Stimulated activated naive B cell treated with anti-CD40 and anti-IgM and Interleukin-4, amounts not matched to agents 10 μg/mL and 1 μg/mL and 100 μg/mL, for 72 hours (primary cell): ENCODE measurements around the gene TBC1D1.
A peak's percentile ranks its signal among the peaks of the same experiment; 100 is the strongest.

Experiments used
- ATAC-seq, 2 donors: fragments of 150-1000 bp; cut with Tn5 transposase; replicated peaks; 2 replicates each; pipeline ENCODE4 v1.10.0; 2021; ENCODE audit warnings: moderate library complexity in 1 of 2
- DNase-seq: peaks from one replicate; pipeline ENCODE4 v3.0.0; 2021
- H3K27ac Mint-ChIP-seq: one replicate; pipeline ENCODE4 v1.8.0; 2022; ENCODE audit warnings: mild to moderate bottlenecking, mixed read lengths
- H3K27me3 Mint-ChIP-seq, 2 donors: one replicate each; pipeline ENCODE4 v1.8.0; 2022; ENCODE audit warnings: mixed read lengths in 2 of 2
- H3K36me3 Mint-ChIP-seq, 2 donors: one replicate each; pipeline ENCODE4 v1.8.0; 2022; ENCODE audit warnings: mixed read lengths in 2 of 2, mild to moderate bottlenecking in 1 of 2
- H3K4me1 Mint-ChIP-seq, 2 donors: one replicate each; pipeline ENCODE4 v1.8.0; 2022; ENCODE audit warnings: mixed read lengths in 2 of 2, mild to moderate bottlenecking in 1 of 2
- H3K4me3 Mint-ChIP-seq, 2 donors: one replicate each; pipeline ENCODE4 v1.8.0; 2022; ENCODE audit warnings: mild to moderate bottlenecking in 2 of 2, mixed read lengths in 2 of 2, moderate library complexity in 1 of 2
- H3K9me3 Mint-ChIP-seq, 2 donors: one replicate each; pipeline ENCODE4 v1.8.0; 2022; ENCODE audit warnings: mixed read lengths in 2 of 2, mild to moderate bottlenecking in 1 of 2

Gene TBC1D1

GRCh38 chr4:38069271-38069760 lies 178.4 kb downstream of the TBC1D1 start:
- H3K4me1 Mint-ChIP-seq: peaks cover 27 to 48% of the 10 kb centered on the region in 2 donors
- no peak overlapping the region for H3K27ac Mint-ChIP-seq
- H3K36me3 Mint-ChIP-seq: peaks cover 39 to 44% of the 10 kb centered on the region in 2 donors
- ATAC-seq (no peak), DNase-seq (no peak)
- no peaks in the 10 kb centered on the region for H3K9me3 Mint-ChIP-seq
- no peak overlapping the region for H3K4me3 Mint-ChIP-seq
- H3K27me3 Mint-ChIP-seq: no peaks in the 10 kb centered on the region

GRCh38 chr4:38071801-38072431 lies 181.0 kb downstream of the TBC1D1 start:
- no peak overlapping the region for H3K27ac Mint-ChIP-seq
- H3K4me1 Mint-ChIP-seq: peaks cover 42 to 73% of the 10 kb centered on the region in 2 donors
- no peaks in the 10 kb centered on the region for H3K9me3 Mint-ChIP-seq
- H3K4me3 Mint-ChIP-seq: no peak overlapping the region
- no peak for DNase-seq
- ATAC-seq: no peak
- H3K36me3 Mint-ChIP-seq: peaks cover 52 to 65% of the 10 kb centered on the region in 2 donors
- no peaks in the 10 kb centered on the region for H3K27me3 Mint-ChIP-seq

- Mint-ChIP-seq H3K36me3 (peaks cover 51 to 62% of the 10 kb centered on the region in 2 donors), H3K9me3 (no peaks in the 10 kb centered on the region), H3K4me1 (peaks cover 40 to 69% of the 10 kb centered on the region in 2 donors), H3K4me3 (no peak overlapping the region), H3K27me3 (no peaks in the 10 kb centered on the region), H3K27ac (no peak overlapping the region)
- ATAC-seq (no peak), DNase-seq (no peak)
Observed at GRCh38 chr4:38072578-38072977, 181.7 kb downstream of the TBC1D1 start.

GRCh38 chr4:38073596-38074234 lies 182.8 kb downstream of the TBC1D1 start:
- Mint-ChIP-seq H3K9me3 (no peaks in the 10 kb centered on the region), H3K4me1 (peaks cover 40 to 69% of the 10 kb centered on the region in 2 donors), H3K27me3 (no peaks in the 10 kb centered on the region), H3K27ac (peak overlapping the region; percentile 69), H3K4me3 (no peak overlapping the region), H3K36me3 (peaks cover 47 to 57% of the 10 kb centered on the region in 2 donors)
- ATAC-seq (no peak), DNase-seq (no peak)

GRCh38 chr4:38075370-38076152 lies 184.7 kb downstream of the TBC1D1 start:
- peaks cover 49 to 64% of the 10 kb centered on the region in 2 donors for H3K36me3 Mint-ChIP-seq

DNA sequence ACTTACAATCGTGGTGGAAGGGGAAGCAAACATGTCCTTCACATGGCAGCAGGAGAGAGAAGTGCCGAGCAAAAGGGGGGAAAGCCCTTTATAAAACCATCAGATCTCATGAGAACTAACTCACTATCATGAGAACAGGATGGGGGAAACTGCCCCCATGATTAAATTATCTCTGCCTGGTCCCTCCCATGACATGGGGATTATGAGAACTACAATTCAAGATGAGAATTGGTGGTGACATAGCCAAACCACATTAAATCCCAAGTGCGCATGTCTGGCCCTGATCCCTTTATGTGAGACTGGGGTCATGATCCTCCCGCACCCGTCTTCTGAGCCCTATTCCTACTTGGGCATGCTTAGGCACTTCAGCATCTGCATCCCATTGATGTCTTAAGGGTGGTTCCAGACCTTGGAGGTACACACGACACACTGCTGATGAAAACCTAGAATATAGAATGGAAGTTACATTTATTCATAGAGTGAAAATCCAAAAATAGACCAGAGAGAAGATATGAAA lies 185.3 kb downstream of the TBC1D1 start:
- DNase-seq (no peak), ATAC-seq (peak in 1 of 2 donors; percentile 25)
- H3K9me3 Mint-ChIP-seq: no peaks in the 10 kb centered on the region
- peak overlapping the region in 1 of 2 donors; percentile 53 for H3K4me3 Mint-ChIP-seq
- no peaks in the 10 kb centered on the region for H3K27me3 Mint-ChIP-seq
- peak overlapping the region; percentile 68 for H3K27ac Mint-ChIP-seq
- H3K4me1 Mint-ChIP-seq: peaks cover 48 to 74% of the 10 kb centered on the region in 2 donors
- peaks cover 53 to 70% of the 10 kb centered on the region in 2 donors for H3K36me3 Mint-ChIP-seq

More at GRCh38 chr4:38075370-38076152, 184.7 kb downstream of the TBC1D1 start:
- peaks cover 45 to 74% of the 10 kb centered on the region in 2 donors for H3K4me1 Mint-ChIP-seq
- H3K27me3 Mint-ChIP-seq: no peaks in the 10 kb centered on the region
- H3K4me3 Mint-ChIP-seq: peak overlapping the region in 1 of 2 donors; percentile 53
- ATAC-seq (peak; percentile 34 to 52), DNase-seq (no peak)
- H3K27ac Mint-ChIP-seq: peak overlapping the region; percentile 68
- H3K9me3 Mint-ChIP-seq: no peaks in the 10 kb centered on the region

DNA sequence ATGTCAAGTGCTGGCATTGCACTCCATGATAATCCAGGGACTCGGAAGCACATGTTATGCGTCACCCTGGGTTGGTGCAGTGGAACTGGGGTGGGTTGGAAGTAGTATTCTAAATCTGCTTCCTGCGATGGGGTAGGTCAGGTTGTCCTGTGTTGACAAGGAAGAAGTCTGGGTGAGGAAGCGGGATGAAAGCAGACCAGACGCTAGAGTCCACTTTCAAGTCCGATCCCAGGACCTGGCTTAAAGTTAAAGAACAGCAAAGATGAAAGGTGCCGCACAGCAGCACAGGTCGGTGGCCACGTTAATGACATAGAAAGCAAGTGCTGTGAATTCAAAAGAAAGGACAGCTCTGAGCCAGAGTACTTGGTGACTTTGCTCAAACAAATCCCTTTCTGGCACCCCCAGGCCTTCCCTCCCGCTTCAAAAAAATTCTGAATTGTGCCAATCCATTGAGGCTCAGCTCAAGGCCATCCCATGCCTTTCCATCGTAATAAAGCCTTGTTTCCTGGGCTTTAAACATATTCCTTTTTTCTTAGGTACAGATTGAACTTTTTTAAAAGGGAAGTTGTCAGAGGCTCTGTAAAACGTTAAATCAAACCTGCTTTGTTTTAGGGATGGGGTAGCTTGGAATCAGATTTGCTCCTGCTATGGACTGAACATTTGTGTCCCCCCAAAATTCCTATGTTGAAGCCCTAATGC lies 187.1 kb downstream of the TBC1D1 start:
- Mint-ChIP-seq H3K27me3 (no peaks in the 10 kb centered on the region), H3K4me1 (peaks cover 42 to 67% of the 10 kb centered on the region in 2 donors), H3K9me3 (no peaks in the 10 kb centered on the region), H3K4me3 (no peak overlapping the region), H3K36me3 (peaks cover 49 to 68% of the 10 kb centered on the region in 2 donors), H3K27ac (peak overlapping the region; percentile 79)
- ATAC-seq (no peak), DNase-seq (no peak)

DNA sequence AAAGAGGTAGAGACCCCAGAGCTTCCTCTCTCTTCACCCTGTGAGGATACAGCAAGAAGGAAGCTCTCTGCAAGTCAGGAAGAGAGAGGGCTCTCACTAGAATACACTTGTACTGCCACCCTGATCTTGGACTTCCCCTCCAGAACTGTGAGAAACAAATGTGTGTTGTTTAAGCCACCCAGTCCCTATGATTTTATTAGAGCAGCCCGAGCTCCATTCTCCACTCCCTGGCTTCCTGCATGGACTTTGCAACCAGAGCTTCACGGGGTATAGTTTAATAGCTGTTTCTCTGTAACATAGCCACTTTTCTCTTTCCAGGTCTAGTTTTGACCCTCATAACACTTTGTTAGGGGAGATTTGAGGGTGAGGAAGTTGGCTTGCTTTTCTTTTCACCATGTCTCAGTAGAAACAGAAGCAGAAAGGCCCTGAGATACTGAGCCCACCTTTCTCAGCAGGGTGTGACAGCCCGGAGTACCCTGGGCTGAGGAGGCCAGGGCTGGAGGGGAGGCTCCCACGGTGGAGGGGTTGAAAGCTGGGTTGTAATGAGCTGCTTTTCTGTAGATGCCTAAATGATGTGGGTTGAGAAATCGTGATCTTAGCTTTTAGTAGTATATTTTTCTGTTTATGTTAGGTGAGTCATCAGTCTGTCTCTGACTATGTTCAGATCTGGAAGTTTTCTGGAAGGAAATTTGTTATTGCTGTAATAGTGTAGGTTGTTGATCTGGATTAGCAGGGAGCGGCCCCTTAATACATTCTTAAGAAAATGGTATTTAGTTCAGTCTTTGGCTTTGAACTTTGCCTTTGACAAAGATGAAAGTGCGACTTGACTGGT lies 187.9 kb downstream of the TBC1D1 start:
- DNase-seq (no peak), ATAC-seq (peak; percentile 25 to 51)
- Mint-ChIP-seq H3K9me3 (no peaks in the 10 kb centered on the region), H3K4me1 (peaks cover 43 to 68% of the 10 kb centered on the region in 2 donors), H3K27ac (peak overlapping the region; percentile 79), H3K27me3 (no peaks in the 10 kb centered on the region), H3K4me3 (no peak overlapping the region), H3K36me3 (peaks cover 46 to 66% of the 10 kb centered on the region in 2 donors)

- no peak for DNase-seq
- Mint-ChIP-seq H3K4me1 (peaks cover 39 to 58% of the 10 kb centered on the region in 2 donors), H3K36me3 (peaks cover 42 to 54% of the 10 kb centered on the region in 2 donors), H3K9me3 (no peaks in the 10 kb centered on the region), H3K27ac (no peak overlapping the region), H3K4me3 (no peak overlapping the region), H3K27me3 (no peaks in the 10 kb centered on the region)
- no peak for ATAC-seq
Observed at GRCh38 chr4:38080061-38080974, 189.4 kb downstream of the TBC1D1 start.

DNA sequence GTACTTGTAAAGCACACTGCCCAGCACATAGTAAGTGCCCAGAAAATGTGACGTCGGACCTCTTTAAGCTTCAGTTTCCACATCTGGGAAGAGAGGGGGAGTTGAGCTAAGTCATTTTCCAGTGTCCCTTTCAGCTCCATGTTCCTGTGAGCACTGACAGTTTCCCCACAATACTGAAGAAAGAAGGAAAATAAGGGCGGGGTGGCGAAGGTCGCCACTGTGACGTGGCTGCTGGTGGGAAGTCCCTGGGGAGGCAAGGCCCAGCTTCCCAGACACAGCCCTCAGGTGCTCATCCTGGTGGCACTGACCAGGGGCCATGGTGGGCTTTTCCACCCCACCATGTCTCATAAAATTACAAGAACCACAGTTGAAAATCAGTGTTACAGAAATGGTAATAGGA lies 191.1 kb downstream of the TBC1D1 start:
- H3K27me3 Mint-ChIP-seq: no peaks in the 10 kb centered on the region
- no peak overlapping the region for H3K4me3 Mint-ChIP-seq
- H3K27ac Mint-ChIP-seq: no peak overlapping the region
- DNase-seq (no peak), ATAC-seq (no peak)
- H3K9me3 Mint-ChIP-seq: no peaks in the 10 kb centered on the region
- peaks cover 34 to 44% of the 10 kb centered on the region in 2 donors for H3K36me3 Mint-ChIP-seq
- H3K4me1 Mint-ChIP-seq: peaks cover 27 to 41% of the 10 kb centered on the region in 2 donors

- DNase-seq (no peak), ATAC-seq (no peak)
- H3K4me3 Mint-ChIP-seq: no peak overlapping the region
- H3K9me3 Mint-ChIP-seq: no peaks in the 10 kb centered on the region
- H3K36me3 Mint-ChIP-seq: peaks cover 35 to 44% of the 10 kb centered on the region in 2 donors
- H3K4me1 Mint-ChIP-seq: peaks cover 26 to 39% of the 10 kb centered on the region in 2 donors
- no peak overlapping the region for H3K27ac Mint-ChIP-seq
- H3K27me3 Mint-ChIP-seq: no peaks in the 10 kb centered on the region
Observed at GRCh38 chr4:38082424-38083385, 191.8 kb downstream of the TBC1D1 start.
